ENCODE measurements around the gene VWA8.

VWA8 gene

GRCh38 chr13:41694545-41695301 lies 266.2 kb downstream of the VWA8 start:
- H3K4me1 ChIP-seq (ENCODE audit: control insufficient read depth, insufficient read depth, low read length) = peaks cover 10% of the 10 kb centered on the region
- TF ChIP-seq PRDM4 (tag by site-specific recombination; IDR thresholded peaks at IDR 0.05) = 0 out of 2 replicates have a peak, but pooled peaks have one; percentile 7
- peak; percentile 66 for TF ChIP-seq ZBTB17 (tag by site-specific recombination; IDR thresholded peaks at IDR 0.05)
- TF ChIP-seq ATF2 (tag by site-specific recombination; IDR thresholded peaks at IDR 0.05; ENCODE audit: low read depth) = peak; percentile 34; the same call in 1 of the 2 replicates
- peak; percentile 93 for TF ChIP-seq KLF17 (tag by site-specific recombination; IDR thresholded peaks at IDR 0.05)
- TF ChIP-seq PRDM6 (tag by site-specific recombination; IDR thresholded peaks at IDR 0.05) = peak; percentile 96
- no peak for TF ChIP-seq ZNF248 (tag by site-specific recombination; IDR thresholded peaks at IDR 0.05)
- peak; percentile 84 for TF ChIP-seq ZNF660 (tag by site-specific recombination; IDR thresholded peaks at IDR 0.05)
- TF ChIP-seq ZFP69B (tag by site-specific recombination; IDR thresholded peaks at IDR 0.05) = peak; percentile 91
- peak; percentile 91 for TF ChIP-seq ZNF366 (tag by site-specific recombination; conservative IDR thresholded peaks at IDR 0.05)
- TF ChIP-seq ZNF311 (tag by site-specific recombination; IDR thresholded peaks at IDR 0.05; ENCODE audit: borderline replicate concordance) = no peak
- no peak for TF ChIP-seq ZNF544 (tag by site-specific recombination; IDR thresholded peaks at IDR 0.05)
- peak; percentile 60 for TF ChIP-seq GLIS1 (tag by site-specific recombination; IDR thresholded peaks at IDR 0.05)
- no peak for TF ChIP-seq SP3 (tag by site-specific recombination; IDR thresholded peaks at IDR 0.05)
- TF ChIP-seq ZBTB48 (tag by site-specific recombination; IDR thresholded peaks at IDR 0.05) = no peak
- TF ChIP-seq ZNF184 (tag by site-specific recombination; IDR thresholded peaks at IDR 0.05) = 0 out of 2 replicates have a peak, but pooled peaks have one; percentile 57
- no peak for TF ChIP-seq ZNF302 (tag by site-specific recombination; IDR thresholded peaks at IDR 0.05; ENCODE audit: low read depth)
- TF ChIP-seq HIC1 (tag by site-specific recombination; IDR thresholded peaks at IDR 0.05) = peak; percentile 45; the same call in 1 of the 2 replicates
- TF ChIP-seq ZNF24 (tag by site-specific recombination; IDR thresholded peaks at IDR 0.05) = peak; percentile 73; the same call in 1 of the 2 replicates
- TF ChIP-seq KLF10 (tag by site-specific recombination; IDR thresholded peaks at IDR 0.05) = peak; percentile 59; the same call in 1 of the 2 replicates
- no peak for TF ChIP-seq ZNF169 (tag by site-specific recombination; IDR thresholded peaks at IDR 0.05)
- TF ChIP-seq ZBTB21 (tag by site-specific recombination; IDR thresholded peaks at IDR 0.05) = peak; percentile 84
- TF ChIP-seq IKZF3 (tag by site-specific recombination; IDR thresholded peaks at IDR 0.05) = peak; percentile 87
- peak; percentile 74; the same call in 1 of the 2 replicates for TF ChIP-seq ZNF692 (tag by site-specific recombination; IDR thresholded peaks at IDR 0.05)
- TF ChIP-seq GLI2 (tag by site-specific recombination; IDR thresholded peaks at IDR 0.05; ENCODE audit: borderline replicate concordance, low read depth) = peak; percentile 68; the same call in 1 of the 2 replicates
- peak; percentile 98 for TF ChIP-seq WT1 (tag by site-specific recombination; IDR thresholded peaks at IDR 0.05)
- TF ChIP-seq SP7 (tag by site-specific recombination; IDR thresholded peaks at IDR 0.05) = peak; percentile 81
- TF ChIP-seq ZSCAN23 (tag by site-specific recombination; IDR thresholded peaks at IDR 0.05) = peak; percentile 27; the same call in 1 of the 2 replicates
- TF ChIP-seq ZFHX2 (tag by site-specific recombination; conservative IDR thresholded peaks at IDR 0.05) = no peak

More at GRCh38 chr13:41694545-41695301, 266.2 kb downstream of the VWA8 start:
- ChIA-PET POLR2A (no interaction called here), CTCF (no interaction called here)
- Histone ChIP-seq H3K9me3 (ENCODE audit: control insufficient read depth, insufficient read depth, low read depth, low read length) (no peaks in the 10 kb centered on the region), H3K27ac (ENCODE audit: extremely low read depth, low read depth, low read length) (0 out of 2 replicates have a peak overlapping the region, but pooled peaks have one; percentile 22), H3K36me3 (ENCODE audit: control insufficient read depth in 2 of 2, insufficient read depth in 1 of 2, low read length in 2 of 2) (peaks cover 0 to 5% of the 10 kb centered on the region in 2 experiments; a peak in 1 of 3 replicates), H3K4me3 (ENCODE audit: low read depth, low read length) (no peak overlapping the region)
